Activated CD4-positive, alpha-beta T cell treated with anti-CD3 and anti-CD28 coated beads, Interleukin-2, Interleukin-6, amounts not matched to agents 100 ng/mL and 50 ng/mL, durations not matched to agents 16 hours and 8 hours (primary cell): ENCODE measurements around the gene PRKAR1B.
A peak's percentile ranks its signal among the peaks of the same experiment; 100 is the strongest.
"Not testable (repeated sequence)": the region's sequence is repeated elsewhere in the genome, so short reads cannot be mapped to it uniquely, and the experiment has no call there.

ENCODE experiments used
- DNase-seq: peaks from one replicate; pipeline ENCODE4 v3.0.0-alpha.2; 2020

Gene PRKAR1B

DNA sequence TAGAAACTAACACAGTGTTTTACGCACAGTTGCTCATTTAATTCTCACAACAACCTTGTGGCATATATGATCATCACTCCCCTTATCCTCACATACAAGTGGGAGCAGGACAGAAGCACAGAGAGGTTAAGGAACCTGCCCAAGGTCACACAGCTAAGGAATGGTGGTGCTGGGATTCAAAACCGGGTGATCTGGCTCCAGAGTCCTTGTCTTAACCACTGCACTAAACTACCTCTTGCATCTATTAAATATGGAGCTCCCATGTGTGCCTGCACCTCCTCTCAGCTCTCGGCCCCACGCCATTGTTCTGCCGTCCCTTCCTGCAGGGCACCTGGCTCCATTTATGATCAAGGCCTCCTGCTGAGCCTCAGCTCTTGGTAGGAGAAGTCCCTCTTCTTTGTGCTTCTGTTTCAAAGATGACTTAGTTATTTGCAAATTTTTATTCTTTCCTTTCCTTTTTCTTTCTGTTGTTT, 107.7 kb downstream of the PRKAR1B start:
- DNase-seq = no peak

DNA sequence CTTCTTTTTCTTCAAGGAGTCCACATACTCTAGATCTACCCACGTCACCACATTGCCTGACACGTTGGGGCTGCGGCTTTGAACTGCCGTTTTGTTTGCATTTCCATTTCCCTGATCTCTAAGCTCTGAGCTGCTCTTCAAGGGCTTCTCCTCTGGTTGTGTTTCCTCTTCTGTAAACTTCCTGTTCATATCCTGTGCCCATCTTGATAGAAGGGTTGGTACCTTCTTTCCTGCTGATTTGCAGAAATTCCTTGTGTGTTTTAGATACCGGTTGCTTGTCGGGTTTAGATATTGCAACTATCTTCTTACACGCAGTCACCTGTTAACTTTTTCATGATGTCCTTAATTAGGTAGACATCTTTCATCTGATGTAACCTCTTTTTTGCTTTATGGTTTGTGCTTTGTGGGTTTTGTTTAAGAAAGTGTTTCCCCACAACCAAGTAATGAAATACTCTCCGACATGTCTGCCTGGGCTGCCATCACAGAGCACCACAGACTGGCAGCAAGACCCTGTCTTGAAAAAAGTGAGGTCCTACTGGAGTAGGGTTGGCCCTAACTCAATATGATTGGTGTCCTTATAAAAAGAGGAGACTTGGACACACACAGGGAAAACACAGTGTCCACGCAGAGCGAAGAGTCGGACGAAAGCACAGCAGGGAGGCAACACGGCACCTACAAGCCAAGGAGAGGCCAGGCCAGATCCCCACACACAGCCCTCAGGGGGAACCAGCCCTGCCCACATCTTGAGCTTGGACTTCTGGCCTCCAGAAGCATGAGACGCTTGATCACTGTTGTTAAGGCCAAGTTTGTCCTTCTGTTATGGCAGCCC, 108.3 kb downstream of the PRKAR1B start:
- DNase-seq = peak; percentile 79

DNA sequence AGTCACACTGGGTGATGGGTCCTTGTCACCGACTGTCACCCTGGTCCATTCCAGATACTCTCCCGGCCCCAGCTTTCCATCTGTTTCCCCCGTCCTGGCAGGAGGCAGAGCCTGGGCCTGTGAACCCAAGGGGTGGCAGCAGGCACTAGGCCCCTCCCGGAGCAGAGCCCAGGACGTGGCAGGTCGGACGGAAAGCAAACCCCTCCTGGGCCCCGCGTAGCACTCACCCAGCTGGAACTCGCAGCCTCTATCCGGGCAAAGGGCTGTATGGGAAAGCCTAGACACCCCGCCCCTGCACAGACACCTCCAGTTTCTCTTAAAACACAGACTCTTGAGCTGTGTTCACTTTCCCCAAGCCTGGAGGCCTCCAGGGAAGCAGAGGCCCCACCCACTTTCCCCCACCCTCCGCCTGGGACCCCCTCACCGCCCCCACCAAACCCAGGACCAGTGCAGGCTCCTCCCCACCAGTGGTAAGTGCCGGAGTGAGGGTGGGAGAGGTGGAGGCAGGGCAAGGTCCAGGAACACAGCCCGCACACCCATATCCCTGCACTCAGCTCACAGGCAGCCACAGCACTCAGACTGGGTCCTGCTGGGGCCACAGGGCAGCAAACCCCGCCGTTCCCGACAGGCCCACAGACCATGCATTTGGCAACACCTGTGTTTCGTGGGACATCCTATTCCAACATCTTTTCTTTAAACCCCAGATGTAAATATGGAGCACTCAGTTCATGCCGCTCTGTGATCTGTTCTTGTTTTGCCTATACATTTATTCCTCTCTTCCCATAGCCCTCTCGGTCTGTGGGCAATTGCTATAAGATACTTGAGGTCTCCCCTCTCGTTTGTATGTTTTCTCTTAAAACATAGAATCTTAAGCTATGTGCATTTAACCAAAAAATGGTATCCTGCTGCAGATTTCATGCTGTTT, 109.2 kb downstream of the PRKAR1B start:
- DNase-seq = peak; percentile 14

DNA sequence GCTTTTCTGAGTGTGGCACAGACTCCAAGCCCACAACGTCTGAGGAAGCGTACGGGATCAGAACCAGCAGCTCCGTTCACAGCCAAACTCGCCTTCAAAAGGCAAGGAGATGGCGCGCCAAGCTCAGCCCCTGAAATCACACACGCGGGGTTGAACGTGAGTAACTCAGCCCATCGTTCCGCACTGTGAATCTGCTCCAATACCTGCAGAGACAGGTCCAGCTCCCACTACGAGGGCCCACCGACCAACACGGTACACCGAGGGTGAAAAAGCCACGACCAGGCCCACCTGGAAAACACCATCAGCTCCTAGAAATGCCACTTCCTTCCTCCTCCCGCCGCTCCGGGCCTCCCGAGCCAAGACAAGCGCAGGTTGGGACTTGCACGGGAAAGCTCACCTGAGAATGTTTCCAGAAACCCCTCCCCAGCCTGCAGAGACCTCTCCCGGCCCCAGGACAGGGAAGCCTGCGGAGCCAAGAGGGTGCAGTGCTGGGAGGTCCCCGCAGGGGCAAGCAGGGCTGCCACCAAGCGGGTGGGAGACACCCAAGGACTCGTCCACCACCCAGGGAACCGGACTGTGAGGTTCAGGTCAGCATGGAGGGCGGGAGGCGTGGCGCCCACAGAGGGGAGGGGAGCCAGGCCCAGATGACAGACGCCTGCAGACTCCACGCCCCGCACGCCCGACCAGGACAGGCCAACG, 113.5 kb downstream of the PRKAR1B start:
- no peak for DNase-seq

DNA sequence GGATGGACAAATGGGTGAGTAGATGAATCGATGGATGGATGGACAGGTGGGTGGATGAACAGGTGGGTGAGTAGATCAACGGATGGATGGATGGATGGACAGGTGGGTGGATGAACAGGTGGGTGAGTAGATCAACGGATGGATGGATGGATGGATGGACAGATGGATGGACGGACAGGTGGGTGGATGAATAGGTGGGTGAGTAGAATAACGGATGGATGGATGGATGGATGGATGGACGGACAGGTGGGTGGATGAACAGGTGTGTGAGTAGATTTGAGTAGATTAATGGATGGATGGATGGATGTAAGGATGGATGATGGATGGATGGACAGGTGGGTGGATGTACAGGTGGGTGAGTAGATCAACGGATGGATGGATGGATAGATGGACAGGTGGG, 115.2 kb downstream of the PRKAR1B start:
- not testable (repeated sequence) for DNase-seq

DNA sequence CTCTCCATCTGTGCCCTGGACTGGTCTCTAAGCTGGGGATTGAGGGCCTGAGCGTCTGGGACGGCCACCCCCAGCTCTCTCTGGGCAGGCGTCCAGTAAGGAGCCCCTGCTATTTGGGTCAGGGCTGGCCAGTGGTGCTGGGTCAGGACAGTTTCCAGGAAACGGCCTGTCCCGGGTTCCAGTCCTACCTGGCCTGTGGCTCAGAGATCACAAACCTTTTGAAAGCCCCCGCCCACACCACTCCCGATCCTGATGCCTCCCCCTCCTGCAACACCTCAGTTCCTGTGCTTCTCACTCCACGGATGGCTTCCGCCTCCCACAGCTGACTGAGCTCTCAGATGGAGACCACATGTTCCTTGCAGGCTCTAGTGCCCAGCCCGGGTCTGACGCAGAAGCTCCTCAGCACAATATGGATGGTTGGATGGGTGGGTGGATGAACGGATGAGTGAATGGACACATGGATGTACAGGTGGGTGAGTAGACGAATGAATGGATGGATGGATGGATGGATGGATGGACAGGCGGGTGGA, 115.7 kb downstream of the PRKAR1B start:
- DNase-seq = no peak

DNA sequence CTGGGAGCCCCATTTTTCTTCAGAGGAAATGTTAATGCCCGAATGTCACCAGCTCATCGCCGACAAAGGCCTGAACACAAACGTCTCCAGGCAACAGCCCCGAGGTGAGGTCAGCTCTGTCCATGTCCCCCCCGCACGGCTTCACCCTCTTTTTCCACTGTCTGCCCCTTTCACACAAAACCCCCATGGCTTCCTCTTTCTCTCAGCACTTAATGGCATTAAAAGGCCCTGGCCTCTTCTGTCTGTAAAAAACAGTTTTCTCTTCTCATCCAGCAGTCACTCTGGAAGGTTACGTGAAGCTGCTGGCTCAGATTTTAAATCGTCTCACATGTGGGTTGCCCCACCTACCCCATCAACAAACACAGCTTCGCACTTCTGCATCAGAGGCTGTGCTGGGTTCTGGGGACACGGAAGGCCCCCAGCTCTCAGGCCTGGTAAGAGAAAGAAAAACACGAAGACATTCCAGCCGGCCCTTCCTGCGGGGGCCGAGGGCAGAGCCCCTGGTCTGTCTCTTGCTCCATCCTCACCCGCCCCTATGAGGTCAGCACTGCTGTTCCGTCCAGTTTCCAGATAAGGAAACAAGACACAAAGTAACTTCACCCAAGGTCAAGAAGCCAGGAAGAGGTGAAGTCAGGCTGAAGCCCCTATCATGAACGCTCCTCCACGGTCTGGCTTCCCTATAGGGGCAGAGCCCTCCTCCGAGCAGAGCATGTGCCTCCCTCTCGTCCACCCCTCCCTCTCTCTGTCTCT, 116.4 kb downstream of the PRKAR1B start:
- no peak for DNase-seq

DNA sequence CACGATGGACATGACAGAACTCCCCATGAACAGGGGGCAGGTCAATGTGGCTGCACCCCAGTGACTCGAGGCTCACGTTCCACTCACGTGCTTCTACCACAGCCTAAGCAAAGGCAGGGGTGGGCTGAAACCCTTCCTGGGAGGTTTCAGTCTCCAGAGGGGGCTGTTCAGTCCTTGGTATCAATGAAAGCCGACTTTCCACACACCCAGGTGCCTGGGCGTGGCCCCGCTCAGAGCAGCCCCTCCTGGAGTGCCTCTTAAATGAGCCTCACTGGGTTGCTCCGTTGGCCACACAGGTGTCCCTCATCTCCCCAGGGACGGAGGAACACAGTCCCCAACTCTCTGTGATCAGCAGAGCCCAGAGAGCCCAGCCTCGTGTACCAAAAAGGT, 116.9 kb downstream of the PRKAR1B start:
- no peak for DNase-seq

DNA sequence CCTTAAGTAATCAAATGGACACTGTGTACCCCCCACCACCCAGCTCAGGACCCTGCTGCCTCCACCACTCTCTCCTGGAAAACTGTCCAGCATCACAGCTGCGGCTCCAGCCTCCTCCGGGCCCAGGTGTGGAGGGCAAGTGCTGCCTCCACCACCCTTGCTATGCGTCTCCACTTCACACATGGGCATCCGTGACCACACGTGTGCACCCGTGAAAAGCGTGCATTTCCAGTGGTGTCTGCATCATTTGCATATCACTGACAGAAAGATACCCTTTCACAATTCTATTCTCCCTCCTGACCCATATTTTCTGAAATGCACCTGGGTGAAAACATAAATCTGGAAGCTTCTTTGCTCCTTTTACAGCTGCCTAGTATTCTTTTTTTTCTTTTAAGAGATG, 117.7 kb downstream of the PRKAR1B start:
- no peak for DNase-seq

DNA sequence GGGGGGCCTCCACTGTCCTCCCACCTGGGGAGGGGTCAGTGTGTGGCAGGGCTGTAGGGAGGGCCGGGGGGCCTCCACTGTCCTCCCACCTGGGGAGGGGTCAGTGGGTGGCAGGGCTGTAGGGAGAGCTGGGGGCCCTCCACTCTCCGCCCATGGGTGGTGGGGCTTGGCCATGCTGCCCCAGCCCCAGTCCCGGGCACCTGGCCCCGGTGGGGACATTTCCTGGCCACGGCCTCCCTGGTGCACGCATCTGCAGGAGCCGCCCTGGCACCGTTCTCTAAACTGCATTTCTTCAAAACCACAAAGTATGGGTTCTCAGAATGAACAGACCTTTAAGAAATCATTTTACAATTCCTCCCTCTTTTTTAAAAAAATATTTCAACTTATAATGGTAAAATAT, 118.1 kb downstream of the PRKAR1B start:
- no peak for DNase-seq

DNA sequence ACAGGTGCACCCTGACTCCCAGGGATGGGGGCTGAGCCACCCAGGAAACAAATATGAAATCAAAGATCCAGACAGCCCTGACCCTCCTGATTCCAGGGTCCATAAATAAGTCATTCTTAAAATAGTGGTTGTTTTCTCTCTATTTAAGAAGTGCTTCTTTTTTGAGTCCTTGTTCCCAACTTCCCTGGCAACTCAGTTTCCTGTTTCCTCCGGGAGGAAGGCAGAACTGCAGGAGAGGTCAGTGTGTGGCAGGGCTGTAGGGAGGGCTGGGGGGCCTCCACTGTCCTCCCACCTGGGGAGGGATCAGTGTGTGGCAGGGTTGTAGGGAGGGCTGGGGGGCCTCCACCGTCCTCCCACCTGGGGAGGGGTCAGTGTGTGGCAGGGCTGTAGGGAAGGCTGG, 118.7 kb downstream of the PRKAR1B start:
- no peak for DNase-seq

DNA sequence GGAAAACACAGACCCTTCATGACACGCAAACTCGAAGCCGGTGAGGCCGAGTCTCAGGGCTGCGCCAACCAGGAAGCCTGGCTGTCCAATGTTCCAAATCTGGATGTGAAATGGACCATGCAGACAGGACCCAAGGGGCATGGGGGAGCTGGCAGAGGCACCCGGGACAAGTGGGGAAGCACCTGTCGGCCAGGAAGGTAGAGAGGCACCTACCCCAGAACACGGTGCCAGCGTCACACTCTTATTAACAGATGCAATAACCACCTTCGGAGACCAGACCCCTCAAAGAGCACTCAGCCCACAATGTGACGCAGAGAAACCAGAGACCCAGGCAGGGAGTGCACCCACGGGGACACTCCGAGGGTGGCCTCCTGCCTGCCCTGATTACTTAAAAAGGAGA, 119.1 kb downstream of the PRKAR1B start:
- DNase-seq = no peak

DNA sequence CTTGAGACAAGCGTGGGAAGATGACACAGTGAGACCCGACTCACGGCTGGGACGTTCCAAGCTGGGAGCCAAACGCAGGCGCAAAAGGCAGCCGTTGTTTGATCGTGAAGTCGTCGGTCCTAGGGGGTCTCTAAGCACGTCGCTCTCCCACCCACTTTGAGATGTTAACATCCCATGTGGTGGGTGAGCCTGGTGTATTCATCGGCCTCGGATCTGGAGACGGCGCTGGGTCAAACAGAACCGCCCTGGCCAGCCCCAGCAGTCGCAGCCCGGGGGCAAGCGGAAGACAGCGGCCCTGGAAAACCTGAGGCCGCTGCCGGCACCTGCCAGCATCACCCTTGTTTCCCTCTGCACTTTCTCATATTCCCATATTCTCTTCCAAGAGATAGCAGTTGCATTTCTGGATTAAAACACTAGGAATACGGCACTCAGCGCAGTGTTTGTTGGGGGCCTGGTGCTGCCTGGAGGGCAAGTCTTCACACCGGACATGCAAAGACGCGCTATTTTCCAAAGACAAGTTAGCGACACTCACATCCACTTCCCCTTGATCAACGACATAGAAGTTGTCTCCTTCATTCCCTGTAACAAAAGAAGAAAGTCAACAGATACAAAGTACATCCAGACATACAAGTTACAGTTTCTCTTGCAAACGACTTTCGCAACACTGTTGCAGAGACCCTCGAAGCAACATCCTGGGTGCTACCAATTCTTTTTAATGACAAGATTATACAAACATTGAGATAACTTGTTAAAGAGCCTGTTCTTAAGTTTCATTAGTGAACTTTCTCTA, 121.2 kb downstream of the PRKAR1B start:
- DNase-seq = no peak

DNA sequence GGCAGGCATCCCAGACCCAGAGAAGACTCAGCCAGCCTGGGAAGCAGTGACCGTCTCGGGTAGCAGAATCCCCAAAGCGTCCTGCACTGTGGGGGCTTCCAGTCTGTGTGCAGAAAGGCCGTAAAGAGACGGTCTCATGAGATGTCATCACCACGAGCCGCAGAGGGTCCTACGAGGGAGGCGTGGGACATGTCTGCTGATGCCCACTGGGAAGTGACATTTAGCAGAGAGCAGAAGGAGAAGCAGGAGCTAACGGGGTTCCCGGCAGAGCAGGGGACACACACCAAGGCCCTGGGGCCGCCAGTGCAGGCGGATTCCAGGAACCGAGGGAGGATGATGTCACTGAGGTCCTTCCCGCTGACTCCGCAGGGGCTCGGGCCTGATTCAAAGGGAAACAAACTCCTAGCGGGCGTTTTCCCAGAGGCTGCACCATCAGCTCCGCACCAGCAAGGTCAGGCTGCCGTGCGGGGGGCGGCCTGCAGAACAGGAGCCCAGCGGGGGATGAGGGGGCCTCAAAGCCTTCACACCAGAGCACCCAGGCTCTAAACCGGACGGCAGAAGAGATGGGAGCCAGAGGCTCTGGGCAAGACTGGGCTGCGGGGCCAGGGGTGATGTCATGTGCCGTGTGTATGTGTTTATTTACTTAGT, 122.1 kb downstream of the PRKAR1B start:
- DNase-seq = peak; percentile 46

DNA sequence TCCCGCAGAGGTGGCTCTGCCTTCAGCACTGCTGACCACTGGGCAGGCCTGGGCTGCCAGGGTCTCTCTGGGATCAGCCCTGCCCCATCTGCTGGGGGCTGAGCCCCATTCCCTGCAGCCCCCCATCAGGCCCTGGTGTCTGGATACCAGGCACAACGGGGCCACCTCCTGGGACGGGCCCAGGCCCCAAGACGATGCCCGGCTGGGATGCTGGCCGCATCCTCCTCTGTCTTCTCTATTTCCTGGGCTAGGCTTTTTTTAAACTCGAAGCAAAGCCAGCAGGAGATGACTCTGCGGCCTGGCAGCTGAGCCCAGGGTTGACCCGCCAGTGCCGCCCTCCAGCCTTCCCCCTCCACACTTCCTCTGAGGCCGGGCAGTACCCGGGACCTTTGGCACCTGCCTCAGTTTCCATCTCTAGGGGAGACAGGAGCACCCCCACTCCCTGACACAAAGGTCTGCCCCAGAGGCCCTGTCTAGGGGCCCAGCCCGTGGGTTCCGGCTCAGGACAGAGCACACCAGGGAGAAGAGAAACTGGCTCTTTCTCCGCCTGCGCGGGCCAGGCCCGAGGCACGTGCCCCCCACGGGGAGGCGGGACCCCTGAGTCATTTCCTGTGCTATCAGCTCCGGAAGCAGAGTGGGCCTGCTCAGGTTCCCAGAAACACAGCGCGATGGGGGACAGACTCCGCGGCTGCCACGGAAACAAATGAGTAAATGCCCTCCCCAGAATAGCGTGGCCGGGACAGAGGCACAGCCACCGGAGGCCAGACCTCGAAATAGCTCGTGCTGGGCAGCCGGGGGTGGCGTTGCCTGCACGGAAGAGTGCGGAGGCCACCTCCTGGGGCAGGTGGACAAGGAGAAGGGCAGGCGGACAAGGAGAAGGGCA, 122.8 kb downstream of the PRKAR1B start:
- DNase-seq = peak; percentile 97

DNA sequence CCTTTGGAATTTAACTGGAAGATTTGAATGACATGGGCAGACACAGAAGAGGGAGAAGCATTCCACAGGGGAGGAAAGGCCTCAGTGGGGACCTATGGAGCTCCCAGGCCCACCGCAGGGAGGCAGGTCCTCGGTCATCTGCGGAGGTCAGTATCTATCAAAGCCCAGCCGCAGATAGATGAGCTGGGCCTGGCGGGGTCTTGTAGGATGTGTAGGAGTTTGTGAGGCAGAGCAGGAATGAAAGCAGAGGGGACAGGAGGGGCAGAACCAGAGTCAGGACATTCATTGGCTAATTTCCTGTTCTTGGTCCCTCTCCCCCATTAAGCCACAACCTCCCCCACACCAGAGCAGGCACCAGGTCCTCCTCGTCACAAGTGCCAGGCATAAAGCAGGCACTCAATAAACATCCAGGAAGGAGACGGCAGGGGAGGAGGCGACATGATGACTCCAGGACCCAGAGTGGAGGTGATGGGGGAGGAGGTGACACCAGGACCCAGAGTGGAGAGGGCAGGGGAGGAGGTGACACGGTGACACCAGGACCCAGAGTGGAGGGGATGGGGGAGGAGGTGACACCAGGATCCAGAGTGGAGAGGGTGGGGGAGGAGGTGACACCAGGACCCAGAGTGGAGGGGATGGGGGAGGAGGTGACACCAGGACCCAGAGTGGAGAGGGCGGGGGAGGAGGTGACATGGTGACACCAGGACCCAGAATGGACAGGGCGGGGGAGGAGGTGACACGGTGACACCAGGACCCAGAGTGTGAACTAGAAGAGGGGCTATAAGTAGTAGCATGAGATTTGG, 123.7 kb downstream of the PRKAR1B start:
- peak; percentile 74 for DNase-seq

DNA sequence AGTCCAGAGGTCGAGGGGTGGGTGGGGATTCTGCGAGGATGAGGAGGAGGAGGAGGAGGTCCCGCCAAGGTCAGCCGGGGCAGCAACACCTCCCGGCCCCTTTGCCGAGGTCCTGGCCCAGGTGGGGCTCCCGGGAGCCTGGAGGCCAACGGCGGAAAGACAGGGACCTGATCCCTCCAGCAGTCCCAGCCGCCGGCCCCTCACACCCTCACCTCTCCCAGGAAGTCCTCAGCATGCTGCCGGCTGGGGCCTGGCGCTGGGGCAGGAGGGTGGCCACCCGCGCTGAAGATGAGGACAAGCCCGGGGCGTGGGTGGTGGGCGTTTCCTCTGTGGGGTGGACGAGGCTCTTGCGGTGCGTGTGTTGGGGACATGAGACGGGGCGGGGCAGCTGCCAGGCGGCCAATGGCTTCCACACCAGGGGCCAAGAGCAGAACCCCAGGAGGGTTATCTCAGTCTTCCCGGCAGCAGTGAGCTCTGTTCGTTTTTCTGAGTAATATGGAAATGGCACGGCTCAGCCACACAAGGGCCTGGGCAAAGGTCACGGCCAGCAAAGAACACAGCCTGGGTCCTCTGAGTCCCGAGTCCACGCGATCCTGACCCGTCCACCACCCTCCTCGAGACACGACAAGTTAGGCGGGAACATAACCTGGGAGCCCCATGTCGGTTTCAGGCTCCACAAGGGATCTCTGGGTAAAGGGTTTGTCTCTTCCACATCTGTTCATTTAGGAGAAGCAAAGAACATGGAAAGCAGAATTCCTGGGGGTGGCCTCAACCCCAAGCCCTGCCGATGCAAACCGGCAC, 124.5 kb downstream of the PRKAR1B start:
- DNase-seq = peak; percentile 72
